Vagina (tissue), 2 donors: Measurements from ENCODE around the gene FSIP1. TPM values are rescaled to one million over a fixed set of nuclear protein-coding genes. Genes with fewer than 3 reads are reported as not detected.

ENCODE experiments used
- DNase-seq, 2 donors: peaks; one replicate each; pipeline ENCODE4 v3.0.0-alpha.2; 2017; ENCODE audit errors: extremely low spot score in 2 of 2
- H3K27ac ChIP-seq: fragments of 200-600 bp; sonication (generic); one replicate; pipeline ENCODE4 v1.5.1; 2019
- H3K27me3 ChIP-seq: fragments of 200-600 bp; sonication (generic); one replicate; pipeline ENCODE4 v1.5.1; 2019
- H3K36me3 ChIP-seq, 2 donors: fragments of 200-600 bp; sonication (generic); one replicate each; pipeline ENCODE4 v1.5.1; 2017 to 2019
- H3K4me1 ChIP-seq: fragments of 200-600 bp; sonication (generic); one replicate; pipeline ENCODE4 v1.5.1; 2019
- H3K4me3 ChIP-seq, 2 donors: fragments of 200-600 bp; sonication (generic); 1 replicate in 1 of 2; 2 replicates in 1 of 2; pipeline ENCODE4 v1.5.1; 2016 to 2019
- H3K9me3 ChIP-seq: fragments of 200-600 bp; sonication (generic); one replicate; pipeline ENCODE4 v1.5.1; 2019
- CTCF ChIP-seq, 3 experiments: fragments of 450-650 bp in 2 of 3; fragments of 200-600 bp in 1 of 3; sonication (generic) in 1 of 3; IDR thresholded peaks; one replicate each; pipeline ENCODE4 v1.5.1; 2017 to 2019; ENCODE audit warnings: antibody characterized with exemption in 3 of 3, mild to moderate bottlenecking in 2 of 3, moderate library complexity in 2 of 3
- POLR2A ChIP-seq, 2 donors: fragments of 450-650 bp; IDR thresholded peaks; one replicate each; pipeline ENCODE4 v1.6.1; 2017; ENCODE audit warnings: antibody characterized with exemption in 2 of 2, mild to moderate bottlenecking in 2 of 2, moderate library complexity in 2 of 2
- POLR2AphosphoS5 ChIP-seq, 2 donors: sonication (generic); formaldehyde crosslinking; IDR thresholded peaks; one replicate each; pipeline ENCODE4 v1.9.0; 2017; ENCODE audit warnings: antibody characterized with exemption in 2 of 2, mild to moderate bottlenecking in 2 of 2, low read depth in 1 of 2; ENCODE audit not compliant: insufficient read depth in 1 of 2
- intact Hi-C: fragments of 100-400 bp; cut with DNase I; formaldehyde crosslinking; loops from one replicate; pipeline ENCODE4 v1.15.1; 2023
- total RNA-seq: library from RNA; depleted of rRNA; stranded (reverse); fragments of >200 nt; gene quantifications from one replicate; pipeline ENCODE4 v1.2.3, GENCODE V29; 2016

Gene FSIP1
- total RNA-seq, 1 donor from 2014 or later: 0.98 TPM

GRCh38 chr15:39685367-39685766 is 97.3 kb downstream of the FSIP1 start:
- no peak overlapping the region for H3K27ac ChIP-seq
- H3K4me1 ChIP-seq: peaks cover 10% of the 10 kb centered on the region
- no peaks in the 10 kb centered on the region for H3K36me3 ChIP-seq
- no peak overlapping the region for H3K4me3 ChIP-seq
- H3K9me3 ChIP-seq: no peaks in the 10 kb centered on the region
- intact Hi-C loops: no loop called here
- DNase-seq: no peak
- H3K27me3 ChIP-seq: no peaks in the 10 kb centered on the region
- no peak for TF ChIP-seq POLR2AphosphoS5 (IDR thresholded peaks at IDR 0.05; ENCODE audit: insufficient read depth in 1 of 2, low read depth in 1 of 2)
- no peak for TF ChIP-seq POLR2A (IDR thresholded peaks at IDR 0.05)
- no peak for TF ChIP-seq CTCF (IDR thresholded peaks at IDR 0.05)

- H3K4me1 ChIP-seq: peaks cover 10% of the 10 kb centered on the region
- no peak for DNase-seq
- no peaks in the 10 kb centered on the region for H3K27me3 ChIP-seq
- no peak overlapping the region for H3K4me3 ChIP-seq
- TF ChIP-seq POLR2AphosphoS5 (IDR thresholded peaks at IDR 0.05; ENCODE audit: insufficient read depth in 1 of 2, low read depth in 1 of 2): no peak
- TF ChIP-seq POLR2A (IDR thresholded peaks at IDR 0.05): no peak
- no peak for TF ChIP-seq CTCF (IDR thresholded peaks at IDR 0.05)
- no peak overlapping the region for H3K27ac ChIP-seq
- intact Hi-C loops: no loop called here
- H3K9me3 ChIP-seq: no peaks in the 10 kb centered on the region
- no peaks in the 10 kb centered on the region for H3K36me3 ChIP-seq
Measured at GRCh38 chr15:39684233-39684632, 98.4 kb downstream of the FSIP1 start.

- Histone ChIP-seq H3K27me3 (no peaks in the 10 kb centered on the region), H3K4me3 (no peak overlapping the region), H3K27ac (no peak overlapping the region), H3K9me3 (no peaks in the 10 kb centered on the region), H3K4me1 (peaks cover 10% of the 10 kb centered on the region), H3K36me3 (no peaks in the 10 kb centered on the region)
- DNase-seq: no peak
- TF ChIP-seq POLR2AphosphoS5 (IDR thresholded peaks at IDR 0.05; ENCODE audit: insufficient read depth in 1 of 2, low read depth in 1 of 2): no peak
- TF ChIP-seq POLR2A (IDR thresholded peaks at IDR 0.05): no peak
- no peak for TF ChIP-seq CTCF (IDR thresholded peaks at IDR 0.05)
- intact Hi-C loops: no loop called here
Measured at GRCh38 chr15:39682366-39682765, 100.3 kb downstream of the FSIP1 start.

- Histone ChIP-seq H3K27me3 (no peaks in the 10 kb centered on the region), H3K4me1 (peaks cover 10% of the 10 kb centered on the region), H3K4me3 (no peak overlapping the region), H3K9me3 (no peaks in the 10 kb centered on the region), H3K36me3 (no peaks in the 10 kb centered on the region), H3K27ac (no peak overlapping the region)
- intact Hi-C loops: no loop called here
- TF ChIP-seq POLR2A (IDR thresholded peaks at IDR 0.05) (no peak), POLR2AphosphoS5 (IDR thresholded peaks at IDR 0.05; ENCODE audit: insufficient read depth in 1 of 2, low read depth in 1 of 2) (no peak), CTCF (IDR thresholded peaks at IDR 0.05) (no peak)
- DNase-seq: no peak
Measured at GRCh38 chr15:39680868-39681267, 101.8 kb downstream of the FSIP1 start.

- H3K27me3 ChIP-seq: no peaks in the 10 kb centered on the region
- TF ChIP-seq CTCF (IDR thresholded peaks at IDR 0.05) (no peak), POLR2AphosphoS5 (IDR thresholded peaks at IDR 0.05; ENCODE audit: insufficient read depth in 1 of 2, low read depth in 1 of 2) (no peak), POLR2A (IDR thresholded peaks at IDR 0.05) (no peak)
- H3K4me3 ChIP-seq: no peak overlapping the region
- no peak overlapping the region for H3K27ac ChIP-seq
- no peaks in the 10 kb centered on the region for H3K36me3 ChIP-seq
- intact Hi-C loops: no loop called here
- no peaks in the 10 kb centered on the region for H3K9me3 ChIP-seq
- DNase-seq: no peak
- H3K4me1 ChIP-seq: no peaks in the 10 kb centered on the region
Measured at GRCh38 chr15:39672666-39673065, 110.0 kb downstream of the FSIP1 start.
